Thyroid gland (tissue), 4 donors: ENCODE results near the gene ITGAD. TPM values are rescaled to one million over a fixed set of nuclear protein-coding genes. Genes with fewer than 3 reads are reported as not detected.

Experiments
- DNase-seq, 2 donors: peaks; one replicate each; pipeline ENCODE4 v3.0.0-alpha.2; 2019
- H3K27ac ChIP-seq, 3 donors: fragments of 200-600 bp; sonication (generic); 1 replicate in 2 of 3; 2 replicates in 1 of 3; pipeline ENCODE4 v1.5.1; 2016 to 2019; ENCODE audit warnings: mild to moderate bottlenecking in 1 of 3, moderate library complexity in 1 of 3
- H3K27me3 ChIP-seq: fragments of 200-600 bp; sonication (generic); one replicate; pipeline ENCODE4 v1.5.1; 2019
- H3K36me3 ChIP-seq, 2 donors: fragments of 200-600 bp; sonication (generic); one replicate each; pipeline ENCODE4 v1.5.1; 2016 to 2019
- H3K4me1 ChIP-seq, 2 donors: fragments of 200-600 bp; sonication (generic); one replicate each; pipeline ENCODE4 v1.5.1; 2017 to 2019
- H3K4me3 ChIP-seq, 3 donors: fragments of 200-600 bp; sonication (generic); replicated peaks in 1 of 3; 1 replicate in 2 of 3; 2 replicates in 1 of 3; pipeline ENCODE4 v1.5.1; 2016; ENCODE audit warnings: mild to moderate bottlenecking in 1 of 3
- H3K9me3 ChIP-seq: fragments of 200-600 bp; sonication (generic); one replicate; pipeline ENCODE4 v1.5.1; 2017
- CTCF ChIP-seq, 6 experiments: fragments of 200-600 bp in 3 of 6; fragments of 450-650 bp in 3 of 6; sonication (generic) in 3 of 6; IDR thresholded peaks; one replicate each; pipeline ENCODE4 v1.5.1; 2016 to 2019; ENCODE audit warnings: antibody characterized with exemption in 6 of 6, mild to moderate bottlenecking in 2 of 6, inconsistent platforms in 1 of 6, moderate library complexity in 1 of 6
- POLR2A ChIP-seq, 2 donors: fragments of 450-650 bp; IDR thresholded peaks; one replicate each; pipeline ENCODE4 v1.6.1; 2017; ENCODE audit warnings: antibody characterized with exemption in 2 of 2, mild to moderate bottlenecking in 2 of 2, moderate library complexity in 1 of 2
- WGBS, 2 donors: methylation state at CpG; one replicate each; pipeline ENCODE4 v1.1.5; 2017; 5-methylcytosine and 5-hydroxymethylcytosine counted together
- intact Hi-C: fragments of 100-400 bp; cut with DNase I; formaldehyde crosslinking; loops from one replicate; pipeline ENCODE4 v1.15.1; 2023
- total RNA-seq, 4 donors: library from RNA; depleted of rRNA; stranded (reverse); fragments of >200 nt; gene quantifications; one replicate each; pipeline ENCODE4 v1.2.3, GENCODE V29; 2016

ITGAD gene
- total RNA-seq, 4 donors from 2014 or later: not detected

GRCh38 chr16:31473264-31473984 is 80.3 kb downstream of the ITGAD start:
- no peak for DNase-seq
- Histone ChIP-seq H3K4me1 (peaks cover 7 to 35% of the 10 kb centered on the region in 2 donors), H3K27me3 (no peaks in the 10 kb centered on the region), H3K4me3 (no peak overlapping the region), H3K9me3 (no peaks in the 10 kb centered on the region), H3K27ac (peak overlapping the region in 1 of 3 donors; percentile 83), H3K36me3 (peaks cover 0 to 2% of the 10 kb centered on the region in 2 donors)
- TF ChIP-seq POLR2A (IDR thresholded peaks at IDR 0.05) (no peak), CTCF (IDR thresholded peaks at IDR 0.05) (no peak)
- 83 to 93% methylated on average over 9 to 17 of the region's 17 CpGs for WGBS, 2 donors
- intact Hi-C loops: no loop called here

GRCh38 chr16:31474173-31474714 is 81.1 kb downstream of the ITGAD start:
- H3K4me1 ChIP-seq: peaks cover 7 to 35% of the 10 kb centered on the region in 2 donors
- TF ChIP-seq POLR2A (IDR thresholded peaks at IDR 0.05) (no peak), CTCF (IDR thresholded peaks at IDR 0.05) (no peak)
- no peak overlapping the region for H3K27ac ChIP-seq
- H3K27me3 ChIP-seq: no peaks in the 10 kb centered on the region
- intact Hi-C loops: no loop called here
- no peak overlapping the region for H3K4me3 ChIP-seq
- no peak for DNase-seq
- H3K36me3 ChIP-seq: peaks cover 0 to 2% of the 10 kb centered on the region in 2 donors
- 88 to 90% methylated on average over 9 to 12 of the region's 12 CpGs for WGBS, 2 donors
- no peaks in the 10 kb centered on the region for H3K9me3 ChIP-seq

GRCh38 chr16:31474773-31475738 is 81.9 kb downstream of the ITGAD start:
- intact Hi-C loops: no loop called here
- H3K4me1 ChIP-seq: peaks cover 7 to 35% of the 10 kb centered on the region in 2 donors
- 93 to 94% methylated on average over 12 of the region's 12 CpGs for WGBS, 2 donors
- TF ChIP-seq CTCF (IDR thresholded peaks at IDR 0.05): no peak
- no peak for TF ChIP-seq POLR2A (IDR thresholded peaks at IDR 0.05)
- no peak overlapping the region for H3K27ac ChIP-seq
- no peak overlapping the region for H3K4me3 ChIP-seq
- H3K9me3 ChIP-seq: no peaks in the 10 kb centered on the region
- peaks cover 0 to 2% of the 10 kb centered on the region in 2 donors for H3K36me3 ChIP-seq
- no peak for DNase-seq
- no peaks in the 10 kb centered on the region for H3K27me3 ChIP-seq

GRCh38 chr16:31475946-31476302 is 82.8 kb downstream of the ITGAD start:
- peak overlapping the region; percentile 56 to 95 (median 84) for H3K27ac ChIP-seq
- peaks cover 7 to 35% of the 10 kb centered on the region in 2 donors for H3K4me1 ChIP-seq
- H3K9me3 ChIP-seq: no peaks in the 10 kb centered on the region
- peaks cover 0 to 2% of the 10 kb centered on the region in 2 donors for H3K36me3 ChIP-seq
- H3K27me3 ChIP-seq: no peaks in the 10 kb centered on the region
- intact Hi-C loops: no loop called here
- TF ChIP-seq POLR2A (IDR thresholded peaks at IDR 0.05) (no peak), CTCF (IDR thresholded peaks at IDR 0.05) (no peak)
- peak overlapping the region in 2 of 3 donors; percentile 11 to 52 for H3K4me3 ChIP-seq
- 55 to 57% methylated on average over 18 to 25 of the region's 26 CpGs for WGBS, 2 donors
- DNase-seq: peak; percentile 55 to 61

Other genes with a start within 250 kb of the ITGAD start
- 1 to 10 TPM; 1.4 to 6.6 (median 3.0) TPM for gene PRSS36, start 243.3 kb upstream of the ITGAD start, total RNA-seq
- gene FUS, start 213.2 kb upstream of the ITGAD start, total RNA-seq: 10 to 100 TPM; 41.7 to 88.5 (median 70.5) TPM
- 10 to 100 TPM in 2 of 4 donors, 1 to 10 TPM in 2; 4.8 to 21.4 (median 12.4) TPM for gene PYCARD, start 190.6 kb upstream of the ITGAD start, total RNA-seq
- gene TRIM72, start 179.2 kb upstream of the ITGAD start, total RNA-seq: under 1 TPM in 2 of 4 donors, not detected in 2; under 0.01 to 0.11 TPM
- not detected for gene PYDC1, start 176.2 kb upstream of the ITGAD start, total RNA-seq
- 1 to 10 TPM; 2.8 to 5.0 (median 4.0) TPM for gene ITGAM, start 133.4 kb upstream of the ITGAD start, total RNA-seq
- gene ITGAX, start 38.2 kb upstream of the ITGAD start, total RNA-seq: 1 to 10 TPM in 3 of 4 donors, under 1 TPM in 1; 0.11 to 3.2 (median 2.2) TPM
- gene COX6A2, start 35.0 kb downstream of the ITGAD start, total RNA-seq: not detected
- gene ZNF843, start 49.5 kb downstream of the ITGAD start, total RNA-seq: 1 to 10 TPM in 3 of 4 donors, under 1 TPM in 1; 0.40 to 1.8 (median 1.5) TPM
- 10 to 100 TPM; 13.2 to 18.0 (median 15.3) TPM for gene ARMC5, start 66.2 kb downstream of the ITGAD start, total RNA-seq
- gene TGFB1I1, start 78.8 kb downstream of the ITGAD start, total RNA-seq: 10 to 100 TPM; 11.0 to 23.5 (median 20.0) TPM
- gene SLC5A2, start 89.8 kb downstream of the ITGAD start, total RNA-seq: under 1 TPM in 1 of 4 donors, not detected in 3; 0.33 TPM
- gene RUSF1, start 115.1 kb downstream of the ITGAD start, total RNA-seq: 100 to 1,000 TPM in 3 of 4 donors, 10 to 100 TPM in 1; 77.8 to 136 (median 129) TPM
- not detected for gene AHSP, start 134.6 kb downstream of the ITGAD start, total RNA-seq